ENCODE results near the gene MZF1.
"Not testable (repeated sequence)": the region's sequence is repeated elsewhere in the genome, so short reads cannot be mapped to it uniquely, and the experiment has no call there.

Gene MZF1

DNA sequence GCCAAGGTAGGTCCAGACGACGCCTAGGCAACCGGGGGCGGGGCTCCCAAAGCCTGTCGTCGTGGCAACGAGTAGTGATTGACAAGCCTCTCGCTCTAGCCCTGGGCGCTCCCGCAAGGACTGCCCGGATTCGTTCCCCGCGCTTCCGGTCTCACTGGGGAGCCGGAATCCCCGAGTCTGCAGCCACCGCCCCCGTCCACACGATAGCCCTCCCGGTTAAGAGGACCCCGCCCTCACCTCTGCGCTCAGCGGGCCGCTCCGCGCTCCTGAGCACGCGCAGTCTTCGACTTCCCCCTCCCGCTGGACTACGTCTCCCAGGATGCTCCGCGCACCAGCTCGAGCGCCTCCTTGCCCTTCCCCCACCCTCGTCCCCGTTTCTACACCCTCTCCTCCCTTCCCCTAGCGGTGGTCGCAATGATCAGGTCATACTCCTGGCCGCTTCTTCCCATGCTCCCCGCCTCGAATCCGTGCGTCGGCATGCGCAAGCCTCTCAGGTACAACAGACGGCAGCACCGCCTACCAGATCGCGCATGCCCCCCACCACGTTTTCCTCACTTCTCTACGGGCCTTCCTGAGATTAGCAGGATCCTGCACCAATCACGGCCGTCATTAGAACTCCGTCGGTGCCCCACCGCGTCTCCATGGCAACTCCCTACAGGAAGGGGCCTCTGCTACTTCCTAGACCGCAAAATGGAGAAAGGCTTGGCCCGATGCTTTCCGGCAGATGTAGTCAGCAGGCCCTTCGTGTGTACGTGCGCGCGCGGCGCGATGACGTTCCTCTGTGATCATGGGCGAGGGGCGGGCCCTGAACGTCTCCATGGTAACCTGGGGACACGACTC lies at the start of gene MZF1:
MZF1 (minus strand) TSS at position 518 of the 840 bp plus-strand sequence. CDS start 1,946 bp downstream, outside the sequence.
- DNase-seq = no peak

DNA sequence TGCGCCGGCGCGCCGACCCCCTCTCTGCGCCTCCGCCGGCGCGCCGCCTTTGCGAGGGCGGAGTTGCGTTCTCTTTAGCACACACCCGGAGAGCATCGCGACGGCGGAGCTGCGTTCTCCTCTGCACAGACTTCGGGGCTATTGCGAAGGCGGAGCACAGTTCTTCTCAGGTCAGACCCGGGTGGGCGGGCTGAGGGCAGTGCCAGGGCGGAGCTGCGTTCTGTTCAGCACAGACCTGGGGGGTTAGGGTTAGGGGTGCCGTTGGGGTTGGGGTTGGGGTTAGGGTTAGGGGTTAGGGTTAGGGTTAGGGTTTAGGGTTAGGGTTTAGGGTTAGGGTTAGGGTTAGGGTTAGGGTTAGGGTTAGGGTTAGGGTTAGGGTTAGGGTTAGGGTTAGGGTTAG lies 34.1 kb upstream of the MZF1 start:
- DNase-seq = not testable (repeated sequence)

DNA sequence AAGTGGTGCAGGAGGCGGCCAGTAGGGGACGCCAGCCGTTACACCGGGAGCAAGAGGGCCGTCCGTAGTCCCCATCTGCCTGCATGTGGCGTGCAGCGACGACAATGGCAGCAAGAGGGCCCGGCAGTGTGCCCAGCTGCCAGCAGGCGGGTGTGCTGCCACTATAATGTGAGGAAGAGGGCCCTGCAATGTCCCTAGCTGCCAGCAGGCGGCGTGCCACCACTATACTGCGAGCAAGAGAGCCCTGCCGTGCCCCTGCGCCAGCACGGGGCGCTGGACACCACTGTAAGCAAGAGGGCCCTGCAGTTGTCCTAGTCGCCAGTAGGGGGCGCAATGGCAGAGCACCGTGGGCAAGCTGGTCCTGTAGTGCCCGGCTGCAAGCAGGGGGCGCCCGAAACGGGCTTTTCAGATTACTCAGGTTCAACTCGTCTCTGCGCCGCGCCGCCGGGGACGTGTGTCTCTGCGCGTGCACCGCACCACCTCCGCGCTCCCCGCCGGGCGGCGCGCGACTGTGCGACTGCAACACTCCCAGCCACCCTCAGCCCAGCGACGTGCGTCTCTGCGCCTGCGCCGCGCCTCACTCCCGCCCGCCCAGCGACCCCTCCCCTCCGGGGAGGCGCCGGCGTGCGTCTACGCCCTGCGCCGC lies 33.2 kb upstream of the MZF1 start:
- not testable (repeated sequence) for DNase-seq

DNA sequence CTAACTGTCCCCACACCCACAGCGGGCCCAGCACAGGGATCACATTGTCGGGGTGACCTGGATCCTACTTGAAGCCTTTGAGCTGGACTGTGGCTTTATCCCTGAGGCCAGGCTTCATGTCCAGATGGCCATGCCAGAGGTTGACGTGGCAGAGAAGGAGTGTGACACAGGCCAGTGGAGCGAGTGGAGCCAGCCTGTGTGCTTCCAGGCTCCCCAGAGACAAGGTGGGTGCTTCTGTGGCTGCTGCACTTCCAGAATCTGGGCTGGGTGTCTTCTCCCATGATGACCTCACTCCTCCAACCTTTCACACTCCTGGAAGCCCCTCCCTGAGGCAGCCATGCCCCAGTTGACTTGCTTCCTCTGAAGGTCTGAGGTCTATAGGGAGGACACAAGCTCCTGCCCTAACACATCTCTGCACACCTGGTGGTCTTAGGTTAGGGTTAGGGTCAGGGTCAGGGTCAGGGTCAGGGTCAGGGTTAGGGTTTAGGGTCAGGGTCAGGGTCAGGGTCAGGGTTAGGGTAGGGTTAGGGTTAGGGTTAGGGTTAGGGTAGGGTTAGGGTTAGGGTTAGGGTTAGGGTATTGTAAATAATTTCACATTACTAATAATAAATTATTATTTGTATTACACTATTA lies 13.1 kb upstream of the MZF1 start:
- DNase-seq = no peak

DNA sequence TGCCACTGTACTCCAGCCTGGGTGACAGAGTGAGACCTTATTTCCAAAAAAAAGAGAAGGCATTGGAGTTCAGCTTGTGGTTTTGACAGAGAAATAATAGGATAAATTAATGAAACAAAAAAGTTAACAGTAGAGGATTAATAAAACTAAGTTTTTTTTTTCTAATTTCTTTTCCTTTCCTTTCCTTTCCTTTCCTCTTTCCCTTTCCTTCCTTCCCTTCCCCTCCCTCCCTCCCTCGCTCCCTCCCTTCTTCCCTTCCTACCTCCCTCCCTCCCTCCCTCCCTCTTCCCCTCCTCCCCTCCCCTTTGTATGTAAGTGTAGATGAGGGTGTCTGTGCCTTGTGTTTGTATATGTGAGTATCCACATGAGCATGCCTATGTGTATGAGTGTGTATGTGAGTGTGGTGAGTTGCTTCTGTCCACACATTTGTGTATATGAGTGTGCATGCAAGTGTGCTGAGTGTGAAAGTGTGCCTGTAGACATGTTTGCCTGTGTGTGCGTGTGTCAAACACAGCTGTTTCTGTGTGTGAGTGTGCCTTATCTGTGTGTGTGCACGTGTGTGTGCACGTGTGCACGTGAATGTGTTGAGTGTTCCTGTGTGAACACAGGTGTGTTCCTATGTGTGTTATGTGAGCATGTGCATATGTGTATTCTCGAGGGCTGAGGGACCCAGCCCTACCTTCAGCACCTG lies 12.5 kb upstream of the MZF1 start:
- no peak for DNase-seq

DNA sequence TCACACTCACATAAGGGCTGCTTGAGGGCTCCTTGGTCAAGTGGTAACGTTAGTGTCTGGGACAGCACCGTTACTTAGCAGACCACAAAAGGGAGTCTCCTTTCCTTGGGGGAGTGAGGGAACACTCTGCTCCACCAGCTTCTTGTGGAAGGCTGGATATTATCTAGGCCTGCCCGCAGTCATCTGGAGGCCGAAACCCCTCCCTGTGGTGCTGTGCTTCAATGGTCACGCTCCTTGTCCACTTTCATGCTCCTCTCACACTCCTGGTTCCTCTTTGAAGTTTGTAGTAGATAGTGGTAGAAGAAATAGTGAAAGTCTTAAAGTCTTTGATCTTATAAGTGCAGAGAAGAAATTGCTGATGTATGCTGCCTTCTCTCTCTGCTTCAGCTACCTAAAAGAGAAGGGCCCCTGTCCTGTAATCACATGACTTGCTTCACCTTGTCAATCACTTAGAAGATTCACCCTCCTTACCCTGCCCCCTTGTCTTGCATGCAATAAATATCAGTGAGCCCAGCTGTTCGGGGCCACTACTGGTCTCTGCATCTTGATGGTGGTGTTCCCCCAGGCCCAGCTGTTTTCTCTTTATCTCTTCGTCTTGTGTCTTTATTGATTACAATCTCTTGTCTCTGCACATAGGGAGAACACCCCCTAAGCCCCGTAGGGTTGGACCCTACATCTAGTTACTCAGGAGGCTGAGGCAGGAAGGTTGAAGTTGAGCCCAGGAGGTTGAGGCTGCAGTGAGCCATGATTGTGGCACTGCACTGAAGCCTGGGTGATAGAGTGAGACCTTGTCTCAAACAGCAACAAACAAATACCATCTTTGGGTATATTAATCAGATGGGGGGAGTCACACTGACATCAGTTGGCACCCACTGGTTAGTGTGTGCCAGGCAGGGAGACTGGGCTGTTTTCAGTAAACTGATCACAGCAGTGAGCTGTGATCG lies 11.6 kb upstream of the MZF1 start:
- no peak for DNase-seq

DNA sequence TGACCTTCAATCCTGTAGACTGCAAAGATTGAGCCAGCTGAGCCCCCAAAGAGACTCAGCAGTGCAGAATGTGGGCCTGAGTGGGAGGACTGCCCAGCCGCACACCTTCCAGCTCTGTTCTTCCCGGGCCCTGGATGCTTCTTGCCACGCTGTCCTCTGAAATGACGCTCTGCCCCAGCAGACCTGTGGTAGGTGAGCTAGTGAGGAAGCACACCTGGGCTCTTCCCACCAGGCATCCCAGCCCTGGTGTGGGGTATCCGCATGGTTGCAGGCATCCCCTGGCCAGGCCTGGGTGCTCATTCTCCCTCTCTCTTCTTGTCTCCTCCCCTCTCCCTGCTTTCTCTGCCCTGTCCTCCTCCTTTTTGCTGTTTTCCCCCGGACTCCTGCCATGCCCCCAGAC lies 9.8 kb upstream of the MZF1 start:
- DNase-seq = no peak

DNA sequence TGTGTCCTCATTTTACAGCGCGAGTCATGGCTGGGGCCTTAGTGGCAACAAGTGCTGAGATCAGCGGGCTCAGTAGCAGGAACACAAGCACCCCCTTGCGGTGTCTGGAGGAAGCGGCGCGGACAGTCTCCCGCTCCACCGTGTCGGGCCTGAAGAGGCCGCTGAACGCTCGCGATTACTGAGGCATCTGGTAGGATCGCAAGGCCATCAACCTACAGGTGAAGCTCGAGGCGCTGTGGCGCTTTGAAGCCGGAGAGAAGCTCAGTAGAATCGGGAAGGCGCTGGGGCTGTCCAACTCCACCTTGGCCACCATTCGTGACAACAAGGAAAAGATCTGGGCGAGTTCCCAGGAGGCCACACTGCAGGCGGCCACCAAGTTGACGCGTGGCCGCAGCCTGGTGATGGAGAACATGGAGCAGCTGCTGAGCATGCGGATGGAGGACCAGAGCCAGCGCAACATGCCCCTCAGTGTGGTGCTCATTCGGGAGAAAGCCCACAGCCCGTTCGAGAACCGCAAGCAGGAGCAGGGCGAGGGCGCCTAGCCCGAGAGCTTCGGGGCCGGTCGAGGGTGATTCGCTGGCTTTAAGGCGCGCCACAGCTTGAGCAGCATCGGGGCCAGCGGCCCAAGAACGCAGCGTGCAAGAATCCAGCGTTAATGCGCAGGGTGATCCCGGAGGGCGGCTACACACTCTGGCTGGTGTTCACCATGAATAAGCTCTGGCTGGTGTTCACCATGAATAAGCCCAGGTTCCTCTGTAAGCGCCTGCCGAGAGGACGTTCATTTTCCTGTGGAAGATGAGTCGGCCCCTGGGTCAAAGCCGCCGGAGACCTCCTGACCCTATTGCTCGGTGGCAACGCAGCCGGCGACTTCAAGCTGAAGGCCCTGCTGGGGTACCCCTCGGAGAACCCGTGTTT lies 8.3 kb upstream of the MZF1 start:
- no peak for DNase-seq

DNA sequence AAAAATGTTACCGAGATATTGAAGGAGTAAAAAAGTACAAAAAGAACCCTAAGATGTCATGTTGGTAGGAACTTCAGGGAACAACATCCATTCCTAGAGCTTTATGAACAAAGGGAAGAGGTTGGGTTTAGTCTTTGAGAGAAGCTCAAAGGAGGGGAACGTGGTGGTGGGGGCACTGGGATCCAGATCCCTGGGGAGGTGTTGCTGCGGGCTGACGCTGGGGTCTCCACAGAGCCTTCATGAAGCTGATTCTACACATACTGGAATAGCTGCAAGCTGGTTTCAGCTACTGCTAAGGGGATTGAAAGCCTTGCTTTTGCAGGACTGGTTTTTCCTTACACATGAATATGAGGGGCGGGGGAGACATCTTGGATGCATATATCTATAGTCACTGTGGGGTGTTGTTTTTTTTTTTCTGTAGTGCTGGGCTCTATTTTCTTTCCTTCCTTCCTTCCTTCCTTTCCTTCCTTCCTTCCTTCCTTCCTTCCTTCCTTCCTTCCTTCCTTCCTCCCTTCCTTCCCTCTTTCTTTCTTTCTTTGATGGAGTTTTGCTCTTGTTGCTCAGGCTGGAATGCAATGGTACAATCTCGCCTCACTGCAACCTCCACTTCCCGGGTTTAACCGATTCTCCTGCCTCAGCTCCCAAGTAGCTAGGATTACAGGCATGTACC lies 6.5 kb upstream of the MZF1 start:
- no peak for DNase-seq

DNA sequence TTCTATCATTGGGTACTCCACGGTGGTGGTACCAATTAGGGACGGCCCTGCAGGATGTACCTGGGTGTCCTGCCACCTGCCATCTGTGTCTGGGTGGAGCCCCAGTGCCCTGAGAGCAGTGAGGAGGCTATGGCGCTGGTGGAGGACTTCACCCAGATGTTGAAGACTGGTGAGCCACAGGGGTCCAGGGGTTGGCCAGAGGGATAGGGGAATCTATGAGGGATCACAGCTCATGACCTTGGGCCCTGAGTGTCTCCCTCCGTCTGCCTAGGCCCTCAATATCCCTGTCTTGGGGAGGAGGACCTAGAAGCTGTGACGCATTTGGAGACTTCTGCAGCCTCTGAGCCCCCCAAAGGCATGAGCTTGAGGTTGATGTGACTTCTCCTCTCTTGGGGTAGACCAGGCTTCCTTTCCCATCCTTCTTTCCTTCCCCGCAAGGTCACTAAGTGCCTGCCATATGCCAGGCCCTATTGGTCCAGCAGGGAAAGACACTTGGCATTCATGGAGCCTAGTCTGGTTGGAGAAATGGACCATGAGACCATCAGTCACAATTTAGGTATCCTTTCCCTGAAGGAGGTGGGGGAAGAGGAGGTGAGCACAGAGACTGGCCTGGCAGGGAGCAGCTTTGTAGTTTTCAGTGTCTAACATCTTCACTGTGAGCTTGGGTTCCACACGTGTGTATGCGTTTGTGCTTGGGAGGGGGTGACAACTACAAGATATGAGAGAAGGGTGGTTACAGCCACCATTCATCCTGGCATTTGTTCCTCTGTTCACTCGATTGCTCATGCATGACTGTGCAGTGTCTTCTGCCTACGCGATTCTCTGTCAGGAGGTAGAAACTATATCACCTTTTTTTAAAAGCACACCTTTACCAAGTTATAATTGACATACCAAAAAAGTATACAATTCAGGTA lies 5.1 kb upstream of the MZF1 start:
- no peak for DNase-seq

DNA sequence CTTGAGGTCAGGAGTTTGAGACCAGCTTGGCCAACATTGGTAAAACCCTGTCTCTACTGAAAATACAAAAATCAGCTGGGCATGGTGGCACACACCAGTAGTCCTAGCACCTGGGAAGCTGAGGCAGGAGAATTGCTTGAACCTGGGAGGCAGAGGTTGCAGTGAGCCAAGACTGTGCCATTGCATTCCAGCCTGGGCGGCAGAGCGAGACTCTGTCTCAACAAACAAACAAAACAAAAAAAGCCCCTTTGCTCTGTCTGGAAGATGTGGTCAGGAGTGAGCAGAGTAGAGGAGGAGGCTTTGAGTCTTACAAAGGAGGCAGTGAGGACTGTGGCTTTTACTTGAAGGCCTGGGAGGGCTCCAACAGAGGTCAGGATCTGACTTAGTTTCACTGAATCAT lies 4.4 kb upstream of the MZF1 start:
- not testable (repeated sequence) for DNase-seq

DNA sequence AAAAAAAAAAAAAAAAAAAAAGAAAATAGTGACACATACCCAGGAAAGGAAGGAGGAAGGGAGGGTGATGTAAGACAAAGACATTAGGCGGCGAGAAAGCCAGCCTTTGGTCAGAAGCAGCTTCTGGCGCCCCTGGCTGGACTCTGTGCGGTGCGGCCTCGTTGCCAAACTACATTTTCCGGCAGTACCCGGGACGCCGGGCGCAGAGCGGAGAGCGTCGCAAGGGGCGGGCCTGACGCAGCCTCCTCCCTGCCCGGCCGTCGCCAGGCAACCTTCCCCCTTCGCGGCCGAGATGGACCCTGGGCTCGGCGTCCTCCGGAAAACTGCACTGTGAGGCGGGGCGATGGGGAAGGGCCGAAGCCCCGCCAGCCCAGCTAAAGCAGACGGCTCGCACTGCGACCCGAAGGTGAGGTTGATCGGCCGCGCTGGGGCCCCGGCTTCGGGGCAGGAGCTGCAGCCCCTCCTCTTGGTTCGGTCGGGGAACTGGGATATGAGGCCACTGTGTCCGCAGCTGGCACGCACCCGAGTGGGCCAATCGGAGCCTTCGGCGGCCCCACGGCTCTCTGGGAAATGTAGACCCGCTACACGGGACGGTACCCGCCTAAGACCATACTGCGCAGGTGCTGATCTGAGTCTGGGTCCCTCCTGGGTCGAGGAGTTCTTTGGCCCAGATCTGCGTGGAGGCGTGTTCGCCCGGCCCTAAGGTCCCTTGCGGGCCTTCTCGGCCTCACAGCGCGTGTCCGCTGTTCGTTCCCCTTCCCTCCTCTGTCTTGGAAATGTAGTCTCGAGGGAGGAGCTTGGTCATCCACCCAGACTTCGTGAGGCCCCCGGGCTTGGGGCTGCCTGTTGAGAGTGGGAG lies 2.3 kb upstream of the MZF1 start:
- no peak for DNase-seq

DNA sequence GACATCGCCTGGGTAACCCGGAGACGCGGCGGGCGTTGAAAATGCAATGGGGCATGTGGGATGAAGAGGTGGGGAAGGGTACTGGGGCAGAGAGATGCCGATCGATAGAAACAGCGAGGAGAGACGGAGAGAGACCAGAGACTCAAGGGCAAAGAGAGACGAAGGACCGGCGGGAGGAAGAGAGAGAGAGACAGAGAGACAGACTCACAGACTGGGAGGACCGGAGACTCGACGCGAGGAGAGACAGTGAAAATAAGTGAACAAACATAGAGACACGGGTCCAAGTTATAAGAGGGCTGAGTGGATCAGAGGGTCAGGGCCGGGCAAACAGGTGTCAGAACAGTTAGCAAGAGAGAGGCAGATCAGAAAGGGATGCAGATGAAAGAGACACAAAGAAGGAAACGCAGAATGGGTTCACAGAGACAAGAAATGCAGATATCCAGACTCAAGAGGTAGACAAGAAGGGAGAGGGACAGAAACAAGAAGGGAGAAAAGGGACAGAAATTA lies 576 bp upstream of the MZF1 start:
- DNase-seq = no peak

DNA sequence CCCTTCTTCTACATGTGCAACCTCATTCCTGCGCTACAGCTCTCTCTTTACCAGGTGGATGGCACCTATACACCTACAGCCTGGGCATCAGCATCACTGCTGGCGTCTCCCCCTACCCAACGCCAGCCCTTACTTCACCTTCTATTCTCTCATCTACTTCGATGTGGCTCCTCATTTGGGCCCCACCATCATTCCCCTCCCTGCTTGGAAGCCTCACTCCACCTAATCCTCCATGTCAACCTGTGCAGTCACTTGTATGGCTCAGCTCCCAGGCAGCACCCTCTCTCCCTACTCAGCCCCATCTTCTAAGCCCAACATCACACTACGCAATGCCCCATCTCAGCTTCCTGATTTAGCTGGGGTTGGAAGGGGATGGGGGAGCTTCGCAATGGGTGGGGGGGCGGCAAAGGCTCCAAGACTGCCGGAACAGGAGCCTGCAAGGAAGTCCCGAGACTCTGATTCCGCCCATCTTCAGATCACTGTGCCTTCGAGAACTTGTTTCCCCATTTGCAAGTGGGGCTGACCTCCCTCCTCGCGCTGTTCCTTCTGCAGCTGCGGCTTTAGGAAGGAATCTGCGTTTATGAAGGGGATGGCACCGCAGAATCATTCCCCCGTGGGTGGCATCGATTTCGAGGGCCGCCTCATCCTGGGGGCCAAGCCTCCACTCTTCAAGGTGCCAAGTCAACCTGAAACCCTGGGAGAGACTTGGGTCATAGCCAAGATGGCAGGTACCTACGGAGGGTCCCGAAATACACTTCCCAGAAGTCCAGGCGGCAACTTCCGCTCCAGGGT lies 913 bp downstream of the MZF1 start:
- no peak for DNase-seq

DNA sequence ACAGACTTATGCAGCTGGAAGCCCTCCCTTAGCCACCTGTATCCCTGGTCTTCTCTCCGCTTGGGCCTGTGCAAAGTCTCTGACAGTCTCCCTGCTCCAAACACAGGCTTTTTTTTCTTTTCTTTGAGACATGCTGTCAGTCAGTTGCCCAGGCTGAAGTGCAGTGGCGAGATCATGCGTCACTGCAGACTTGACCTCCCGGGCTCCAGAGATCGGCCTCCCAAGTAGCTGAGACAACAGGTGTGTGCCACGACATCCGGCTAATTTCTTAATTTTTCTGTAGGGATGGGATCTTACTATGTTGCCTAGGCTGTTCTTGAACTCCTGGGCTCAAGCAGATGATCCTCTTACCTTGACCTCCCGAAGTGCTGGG lies 1.6 kb downstream of the MZF1 start:
- no peak for DNase-seq

DNA sequence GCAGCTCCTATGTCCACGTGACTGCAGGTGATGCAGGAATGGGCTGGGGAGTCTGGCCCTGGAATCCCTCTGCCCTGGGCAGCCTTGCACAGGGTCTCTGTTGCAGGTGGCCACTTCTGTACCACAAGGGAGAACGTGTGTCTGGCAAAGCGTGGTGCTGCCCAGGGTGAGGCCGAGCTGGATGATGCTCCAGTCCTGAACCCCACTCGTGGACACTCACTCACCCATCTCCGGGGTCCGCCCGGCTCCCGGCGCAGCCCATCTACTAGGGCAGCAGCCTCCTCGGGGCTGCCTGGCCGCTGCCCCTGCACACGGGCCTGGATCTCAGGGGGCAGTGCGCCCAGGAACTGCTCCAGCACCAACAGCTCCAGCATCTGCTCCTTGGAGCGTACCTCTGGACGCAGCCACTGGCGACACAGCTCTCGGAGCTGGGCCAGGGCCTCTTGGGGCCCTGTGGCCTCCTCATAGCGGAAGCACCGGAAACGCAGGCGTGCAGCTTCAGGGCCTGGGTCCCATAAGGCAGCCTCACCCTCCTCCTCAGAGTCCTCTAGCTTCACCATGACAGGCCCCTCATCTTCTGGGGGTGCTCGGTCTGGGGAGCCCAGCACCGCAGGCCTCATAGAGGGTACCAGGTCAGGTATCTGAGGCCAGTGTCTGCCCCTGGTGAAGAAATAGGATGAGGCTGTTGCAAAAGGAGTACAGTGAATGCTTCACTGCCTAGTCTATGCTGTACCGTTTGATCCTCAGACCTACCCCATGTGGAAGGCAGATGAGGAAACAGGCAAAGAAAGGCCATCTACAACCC lies 2.2 kb downstream of the MZF1 start:
- no peak for DNase-seq

Data from OCI-M1 (cell line).